H1 (cell line): ENCODE measurements around the gene PRKAR2B. TPM values are rescaled to one million over a fixed set of nuclear protein-coding genes. Genes with fewer than 3 reads are reported as not detected.

Source experiments
- CTCF ChIA-PET: fragments of 300-600 bp; sonication (Branson Sonifier 250); formaldehyde crosslinking; loops from one replicate; lab custom pipeline; 2021; ENCODE audit not compliant: partially characterized antibody; lab: Charles Lee
- POLR2A ChIA-PET: fragments of 300-600 bp; sonication (Branson Sonifier 250); formaldehyde crosslinking; loops from one replicate; lab custom pipeline; 2021; ENCODE audit warnings: inconsistent platforms; ENCODE audit not compliant: partially characterized antibody; lab: Charles Lee
- DNase-seq, 2 experiments: peaks; one replicate each; pipeline versions ENCODE4 v3.0.0 to v3.0.0-alpha.2; 2010 to 2022; ENCODE audit warnings: low spot score in 2 of 2, low read depth in 1 of 2, mixed read lengths in 1 of 2
- FAIRE-seq: peaks from 2 replicates; lab custom pipeline; 2011; peaks lifted over from hg19 to GRCh38; lab: Jason Lieb, UNC
- H2AFZ ChIP-seq: 2 replicates; pipeline ENCODE4 v1.8.1; 2012; ENCODE audit warnings: low read length, inconsistent platforms
- H2AK5ac ChIP-seq: 2 replicates; pipeline ENCODE4 v1.6.1; 2013; ENCODE audit warnings: low read depth, low read length
- H2BK120ac ChIP-seq: replicated peaks from 2 replicates; pipeline ENCODE3; 2013; ENCODE audit warnings: low read depth, low read length, inconsistent platforms
- H2BK12ac ChIP-seq: 2 replicates; pipeline ENCODE4 v1.6.1; 2013; ENCODE audit warnings: low read depth, low read length
- H2BK15ac ChIP-seq: 2 replicates; pipeline ENCODE4 v1.6.1; 2013; ENCODE audit warnings: low read length
- H2BK20ac ChIP-seq: 2 replicates; pipeline ENCODE4 v1.6.1; 2013; ENCODE audit warnings: low read length
- H2BK5ac ChIP-seq: 2 replicates; pipeline ENCODE4 v1.6.1; 2013; ENCODE audit warnings: low read depth, low read length
- H3K14ac ChIP-seq: 2 replicates; pipeline ENCODE4 v1.6.1; 2013; ENCODE audit warnings: inconsistent platforms; ENCODE audit not compliant: insufficient read length
- H3K18ac ChIP-seq: 2 replicates; pipeline ENCODE4 v1.6.1; 2013; ENCODE audit warnings: low read length; ENCODE audit errors: extremely low read depth
- H3K23ac ChIP-seq: 2 replicates; pipeline ENCODE4 v1.6.1; 2013; ENCODE audit warnings: inconsistent platforms; ENCODE audit not compliant: insufficient read length
- H3K23me2 ChIP-seq: 2 replicates; pipeline ENCODE4 v1.6.1; 2013; ENCODE audit warnings: low read depth, low read length
- H3K27ac ChIP-seq: 2 replicates; pipeline ENCODE4 v1.6.1; 2011; ENCODE audit warnings: low read depth, low read length, inconsistent platforms
- H3K27me3 ChIP-seq, 4 experiments: replicated peaks in 1 of 4; 1 replicate in 1 of 4; 2 replicates in 3 of 4; pipeline versions ENCODE4 v1.6.1 to v1.8.1; 2011 to 2013; ENCODE audit warnings: low read length in 3 of 4, mild to moderate bottlenecking in 3 of 4, inconsistent platforms in 2 of 4, mixed read lengths in 2 of 4, moderate library complexity in 1 of 4; ENCODE audit not compliant: control insufficient read depth in 3 of 4, insufficient read depth in 3 of 4; ENCODE audit errors: extremely low read depth in 1 of 4
- H3K36me3 ChIP-seq, 4 experiments: 2 replicates each; pipeline versions ENCODE4 v1.6.1 to v1.8.1; 2011 to 2013; ENCODE audit warnings: mild to moderate bottlenecking in 4 of 4, low read length in 3 of 4, moderate library complexity in 2 of 4, control low read depth in 1 of 4, inconsistent platforms in 1 of 4; ENCODE audit not compliant: insufficient read depth in 4 of 4, control insufficient read depth in 2 of 4
- H3K4ac ChIP-seq: replicated peaks from 2 replicates; pipeline ENCODE3; 2013; ENCODE audit warnings: low read length, low read depth, mixed read lengths, inconsistent platforms; ENCODE audit not compliant: insufficient read length
- H3K4me1 ChIP-seq, 4 experiments: replicated peaks in 1 of 4; 1 replicate in 1 of 4; 2 replicates in 3 of 4; pipeline versions ENCODE4 v1.6.1 to v1.8.1; 2011 to 2013; ENCODE audit warnings: low read length in 3 of 4, inconsistent platforms in 2 of 4, mixed read lengths in 1 of 4; ENCODE audit not compliant: insufficient read depth in 4 of 4, control insufficient read depth in 3 of 4
- H3K4me2 ChIP-seq, 2 experiments: 2 replicates each; pipeline versions ENCODE4 v1.6.1 to v1.8.1; 2011 to 2013; ENCODE audit warnings: low read depth in 2 of 2, low read length in 2 of 2, control low read depth in 1 of 2, inconsistent platforms in 1 of 2, mild to moderate bottlenecking in 1 of 2; ENCODE audit not compliant: insufficient read depth in 1 of 2
- H3K4me3 ChIP-seq, 4 experiments: fragments of 200-600, 300-600 bp in 1 of 4; sonication (generic), shearing (Covaris generic), sonication (Bioruptor Twin) in 1 of 4; 2 replicates each; pipeline versions ENCODE4 v1.5.1 to v1.8.1; 2011 to 2016; ENCODE audit warnings: low read length in 4 of 4, low read depth in 3 of 4, control low read depth in 2 of 4, inconsistent platforms in 2 of 4, mild to moderate bottlenecking in 2 of 4, mixed read lengths in 1 of 4, moderate library complexity in 1 of 4; ENCODE audit not compliant: insufficient read depth in 2 of 4; ENCODE audit errors: extremely low read depth in 1 of 4
- H3K56ac ChIP-seq: replicated peaks from 2 replicates; pipeline ENCODE3; 2013; ENCODE audit warnings: low read depth, mild to moderate bottlenecking, mixed read lengths, low read length, inconsistent platforms; ENCODE audit not compliant: insufficient read length
- H3K79me1 ChIP-seq: 2 replicates; pipeline ENCODE4 v1.6.1; 2013; ENCODE audit warnings: low read depth, low read length, control low read depth
- H3K79me2 ChIP-seq, 2 experiments: 2 replicates each; pipeline versions ENCODE4 v1.6.1 to v1.8.1; 2012 to 2013; ENCODE audit warnings: low read length in 2 of 2, mild to moderate bottlenecking in 2 of 2, inconsistent platforms in 1 of 2; ENCODE audit not compliant: insufficient read depth in 2 of 2, control insufficient read depth in 1 of 2
- H3K9ac ChIP-seq, 4 experiments: replicated peaks in 1 of 4; 1 replicate in 1 of 4; 2 replicates in 3 of 4; pipeline versions ENCODE4 v1.6.1 to v1.8.1; 2011 to 2013; ENCODE audit warnings: low read depth in 3 of 4, low read length in 3 of 4, control low read depth in 2 of 4, mild to moderate bottlenecking in 2 of 4, moderate library complexity in 2 of 4, inconsistent platforms in 1 of 4; ENCODE audit errors: extremely low read depth in 1 of 4
- H3K9me3 ChIP-seq, 2 experiments: 2 replicates each; pipeline versions ENCODE4 v1.6.1 to v1.8.1; 2012 to 2013; ENCODE audit warnings: mild to moderate bottlenecking in 2 of 2, moderate library complexity in 2 of 2, control low read depth in 1 of 2, inconsistent platforms in 1 of 2, low read depth in 1 of 2, low read length in 1 of 2, mixed read lengths in 1 of 2; ENCODE audit not compliant: insufficient read depth in 2 of 2
- H4K20me1 ChIP-seq, 2 experiments: replicated peaks in 1 of 2; 2 replicates each; pipeline versions ENCODE3 to v1.8.1; 2011 to 2013; ENCODE audit warnings: inconsistent platforms in 2 of 2, low read length in 2 of 2, mild to moderate bottlenecking in 1 of 2; ENCODE audit not compliant: insufficient read depth in 2 of 2, control insufficient read depth in 1 of 2
- H4K5ac ChIP-seq: 2 replicates; pipeline ENCODE4 v1.6.1; 2013; ENCODE audit warnings: low read length, low read depth, mixed read lengths, inconsistent platforms; ENCODE audit not compliant: insufficient read length
- H4K8ac ChIP-seq: 2 replicates; pipeline ENCODE4 v1.8.0; 2013; ENCODE audit warnings: mild to moderate bottlenecking, moderate library complexity, low read length, inconsistent platforms; ENCODE audit not compliant: insufficient read depth; ENCODE audit errors: extremely low read depth
- H4K91ac ChIP-seq: replicated peaks from 2 replicates; pipeline ENCODE3; 2013; ENCODE audit warnings: low read length, mixed read lengths, inconsistent platforms; ENCODE audit not compliant: insufficient read length
- BCL11A ChIP-seq, 2 experiments: IDR thresholded peaks; one replicate each; pipeline ENCODE4 v1.6.1; 2011; ENCODE audit warnings: low read depth in 2 of 2, low read length in 2 of 2, mild to moderate bottlenecking in 2 of 2
- CEBPB ChIP-seq: IDR thresholded peaks from 2 replicates; pipeline ENCODE4 v1.6.1; 2012; ENCODE audit warnings: low read depth, low read length
- EP300 ChIP-seq, 2 experiments: IDR thresholded peaks; 1 replicate in 1 of 2; 2 replicates in 1 of 2; pipeline ENCODE4 v1.6.1; 2011 to 2012; ENCODE audit warnings: low read depth in 2 of 2, low read length in 2 of 2, mild to moderate bottlenecking in 2 of 2, borderline replicate concordance in 1 of 2, inconsistent platforms in 1 of 2, moderate library complexity in 1 of 2
- GABPA ChIP-seq: IDR thresholded peaks from 2 replicates; pipeline ENCODE4 v1.6.1; 2011; ENCODE audit warnings: mild to moderate bottlenecking, low read length, moderate library complexity, borderline replicate concordance; ENCODE audit not compliant: insufficient read depth
- GTF2F1 ChIP-seq: IDR thresholded peaks from 2 replicates; pipeline ENCODE4 v1.6.1; 2012; ENCODE audit warnings: low read depth, low read length, improper control_type of control experiment, borderline replicate concordance
- NRF1 ChIP-seq: IDR thresholded peaks from 2 replicates; pipeline ENCODE4 v1.6.1; 2011; ENCODE audit warnings: mild to moderate bottlenecking, low read depth, low read length, improper control_type of control experiment
- SIN3A ChIP-seq, 2 experiments: IDR thresholded peaks in 1 of 2; conservative IDR thresholded peaks in 1 of 2; 2 replicates each; pipeline ENCODE4 v1.6.1; 2011 to 2012; ENCODE audit warnings: low read length in 2 of 2, improper control_type of control experiment in 1 of 2, low read depth in 1 of 2, mild to moderate bottlenecking in 1 of 2
- SIX5 ChIP-seq: IDR thresholded peaks from 2 replicates; pipeline ENCODE4 v1.6.1; 2011; ENCODE audit warnings: mild to moderate bottlenecking, low read depth, low read length
- SP1 ChIP-seq: IDR thresholded peaks from 2 replicates; pipeline ENCODE4 v1.6.1; 2011; ENCODE audit warnings: low read depth, low read length
- SUZ12 ChIP-seq: fragments of 200-600 bp; sonication (generic); IDR thresholded peaks from 2 replicates; pipeline ENCODE4 v1.6.1; 2012; ENCODE audit warnings: mild to moderate bottlenecking, inconsistent platforms, low read length, moderate library complexity, mixed read lengths
- TAF7 ChIP-seq: optimal IDR thresholded peaks from 2 replicates; pipeline ENCODE3; 2011; ENCODE audit warnings: low read depth, mild to moderate bottlenecking, inconsistent platforms, low read length, moderate library complexity, borderline replicate concordance
- WGBS, 2 experiments: shearing (Covaris generic) in 1 of 2; methylation state at CpG; one replicate each; pipeline versions ENCODE4 v1.1.6 to v1.1.7; 2013 to 2015; ENCODE audit warnings: low lambda C conversion rate in 2 of 2, mixed read lengths in 2 of 2, inconsistent platforms in 1 of 2, low coverage in 1 of 2, missing lambda C conversion rate in 1 of 2; ENCODE audit not compliant: insufficient replicate concordance in 2 of 2, insufficient coverage in 1 of 2, insufficient read length in 1 of 2; ENCODE audit errors: extremely low coverage in 1 of 2, missing lambda C conversion rate in 1 of 2; 5-methylcytosine and 5-hydroxymethylcytosine counted together
- polyA plus RNA-seq, 7 experiments: library from polyadenylated mRNA; depleted of rRNA in 3 of 7; stranded (reverse) in 5 of 7; unstranded in 2 of 7; fragments of >200 nt in 5 of 7; fragments of 200-250 nt in 2 of 7; gene quantifications; 1 replicate in 5 of 7; 2 replicates in 1 of 7; 4 replicates in 1 of 7; pipeline versions ENCODE4 v1.2.1 to v1.2.3, GENCODE V29; 2011 to 2013; ENCODE audit warnings: missing spikeins in 2 of 7, mixed read lengths in 2 of 7
- total RNA-seq: library from RNA; stranded (reverse); fragmentation: NEBNext Ultra II Directional; extraction: Animal tissue kit (Norgen Biotek cat#: 25700); gene quantifications from 2 replicates; pipeline ENCODE4 v1.2.1, GENCODE V29; 2021
- TF ChIP-seq, protein P1 (sequence below): IDR thresholded peaks from 2 replicates; pipeline ENCODE4 v1.6.1; 2011; ENCODE audit warnings: low read length, improper control_type of control experiment
- TF ChIP-seq, protein P2 (sequence below): IDR thresholded peaks from 2 replicates; pipeline ENCODE4 v1.6.1; 2012; ENCODE audit warnings: inconsistent platforms

Gene PRKAR2B
- total and polyA plus RNA-seq, 2 of the 8 experiments (the other 6 are each of a cell fraction or from before 2014, with no cell fraction given): 10.4 to 37.0 TPM

DNA sequence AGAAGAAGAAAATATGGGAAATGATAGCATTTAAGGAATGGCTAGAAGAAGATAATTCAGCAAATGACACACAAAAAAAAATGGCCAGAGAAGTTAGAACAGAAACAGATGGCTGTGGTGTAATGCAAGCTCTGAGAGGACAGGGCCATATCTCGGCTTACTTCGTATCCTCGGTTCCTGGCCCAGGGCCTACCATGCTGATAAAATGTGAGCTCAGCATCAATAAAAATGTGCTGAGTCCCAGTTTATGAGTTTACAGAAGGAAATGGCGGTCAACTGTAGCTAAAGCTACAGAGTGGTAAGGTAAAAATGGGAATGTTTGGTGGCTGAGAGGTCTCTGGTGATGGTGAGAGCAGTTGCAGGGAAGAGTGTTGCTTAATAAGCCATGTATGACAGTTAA lies 165.1 kb downstream of the PRKAR2B start:
- Histone ChIP-seq H4K8ac (no peak overlapping the region), H3K4me3 (no peak overlapping the region), H3K23ac (no peak overlapping the region), H4K20me1 (peaks cover 0 to 2% of the 10 kb centered on the region in 2 experiments), H3K23me2 (no peaks in the 10 kb centered on the region), H2BK5ac (no peak overlapping the region), H2AFZ (no peak overlapping the region), H3K18ac (no peak overlapping the region), H2AK5ac (no peak overlapping the region), H3K56ac (no peak overlapping the region), H3K4me2 (no peak overlapping the region), H3K4me1 (no peaks in the 10 kb centered on the region), H2BK15ac (no peak overlapping the region), H2BK20ac (no peak overlapping the region), H3K14ac (no peak overlapping the region), H4K91ac (no peak overlapping the region), H3K79me2 (no peaks in the 10 kb centered on the region), H3K4ac (no peak overlapping the region), H3K27ac (no peak overlapping the region), H3K27me3 (no peaks in the 10 kb centered on the region), H3K9me3 (no peaks in the 10 kb centered on the region), H2BK120ac (no peak overlapping the region), H4K5ac (no peak overlapping the region), H3K9ac (no peak overlapping the region), H2BK12ac (no peak overlapping the region), H3K79me1 (no peaks in the 10 kb centered on the region), H3K36me3 (peaks cover 0 to 9% (median 0%) of the 10 kb centered on the region in 4 experiments; a peak in 1 of 8 replicates)
- 96% methylated on average over 4 of the region's 4 CpGs; no CpG with 5 or more reads in 1 of the 2 experiments for WGBS, 2 experiments
- POLR2A ChIA-PET: no interaction called here
- FAIRE-seq (no peak), DNase-seq (no peak)
- CTCF ChIA-PET: interaction anchor here (0.6 to 1.6 kb wide), 3 partner anchors 10 to 59 kb away, joined by 3 read pairs; partner anchors contain the start of gene HBP1
- no peak for TF ChIP-seq BCL11A (IDR thresholded peaks at IDR 0.05; ENCODE audit: low read depth in 2 of 2, low read length in 2 of 2)
- TF ChIP-seq GTF2F1: no peak
- TF ChIP-seq TAF7: no peak
- TF ChIP-seq CEBPB: no peak
- no peak for TF ChIP-seq SIN3A (conservative IDR thresholded peaks at IDR 0.05 in 1 of 2, IDR thresholded peaks at IDR 0.05 in 1 of 2; ENCODE audit: low read depth in 1 of 2, low read length in 2 of 2)
- TF ChIP-seq, protein P1, sequence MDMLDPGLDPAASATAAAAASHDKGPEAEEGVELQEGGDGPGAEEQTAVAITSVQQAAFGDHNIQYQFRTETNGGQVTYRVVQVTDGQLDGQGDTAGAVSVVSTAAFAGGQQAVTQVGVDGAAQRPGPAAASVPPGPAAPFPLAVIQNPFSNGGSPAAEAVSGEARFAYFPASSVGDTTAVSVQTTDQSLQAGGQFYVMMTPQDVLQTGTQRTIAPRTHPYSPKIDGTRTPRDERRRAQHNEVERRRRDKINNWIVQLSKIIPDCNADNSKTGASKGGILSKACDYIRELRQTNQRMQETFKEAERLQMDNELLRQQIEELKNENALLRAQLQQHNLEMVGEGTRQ: no peak
- TF ChIP-seq GABPA: no peak
- TF ChIP-seq SP1: no peak
- no peak for TF ChIP-seq EP300 (IDR thresholded peaks at IDR 0.05; ENCODE audit: borderline replicate concordance in 1 of 2, low read depth in 2 of 2, low read length in 2 of 2)
- TF ChIP-seq SUZ12: no peak
- TF ChIP-seq, protein P2, sequence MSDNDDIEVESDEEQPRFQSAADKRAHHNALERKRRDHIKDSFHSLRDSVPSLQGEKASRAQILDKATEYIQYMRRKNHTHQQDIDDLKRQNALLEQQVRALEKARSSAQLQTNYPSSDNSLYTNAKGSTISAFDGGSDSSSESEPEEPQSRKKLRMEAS: no peak
- TF ChIP-seq SIX5: no peak
- TF ChIP-seq NRF1: no peak
